Astrocyte of the spinal cord (primary cell): ENCODE results near the gene USH2A.

Source experiments
- DNase-seq: peaks from one replicate; pipeline ENCODE4 v3.0.0; 2011; ENCODE audit warnings: low read depth, low spot score
- H3K4me3 ChIP-seq: 2 replicates; pipeline ENCODE4 v1.5.1; 2011; ENCODE audit warnings: low read depth, mild to moderate bottlenecking, low read length, moderate library complexity
- in situ Hi-C: cut with HindIII; loops from 2 replicates; pipeline ENCODE4 v1.10.0; 2017; ENCODE audit warnings: low sequenced_read_pairs
- TF ChIP-seq, protein P1 (sequence below): IDR thresholded peaks from 2 replicates; pipeline ENCODE4 v1.5.1; 2012; ENCODE audit warnings: low read depth, mild to moderate bottlenecking, low read length, inconsistent platforms

The USH2A gene

DNA sequence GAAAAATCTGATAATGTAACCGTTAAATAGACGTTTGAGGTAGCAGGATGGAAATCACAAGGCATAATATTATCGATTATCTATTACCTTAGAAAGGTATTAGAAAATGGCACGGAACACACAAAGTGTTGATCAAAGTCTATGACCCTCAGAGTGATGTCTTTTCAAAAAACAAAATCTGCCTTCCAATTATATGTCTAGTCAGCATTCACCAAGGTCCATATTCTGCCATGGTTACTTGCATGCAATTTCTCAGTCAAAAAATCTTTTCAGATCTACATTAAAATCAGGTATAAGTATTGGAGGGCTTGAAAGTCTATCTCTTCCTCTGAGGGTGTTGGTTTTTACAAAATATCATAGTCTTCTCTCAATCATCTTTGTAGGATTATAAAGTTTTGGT is 774.3 kb downstream of the USH2A start:
- in situ Hi-C loops, result no loop called here
- TF ChIP-seq, protein P1, sequence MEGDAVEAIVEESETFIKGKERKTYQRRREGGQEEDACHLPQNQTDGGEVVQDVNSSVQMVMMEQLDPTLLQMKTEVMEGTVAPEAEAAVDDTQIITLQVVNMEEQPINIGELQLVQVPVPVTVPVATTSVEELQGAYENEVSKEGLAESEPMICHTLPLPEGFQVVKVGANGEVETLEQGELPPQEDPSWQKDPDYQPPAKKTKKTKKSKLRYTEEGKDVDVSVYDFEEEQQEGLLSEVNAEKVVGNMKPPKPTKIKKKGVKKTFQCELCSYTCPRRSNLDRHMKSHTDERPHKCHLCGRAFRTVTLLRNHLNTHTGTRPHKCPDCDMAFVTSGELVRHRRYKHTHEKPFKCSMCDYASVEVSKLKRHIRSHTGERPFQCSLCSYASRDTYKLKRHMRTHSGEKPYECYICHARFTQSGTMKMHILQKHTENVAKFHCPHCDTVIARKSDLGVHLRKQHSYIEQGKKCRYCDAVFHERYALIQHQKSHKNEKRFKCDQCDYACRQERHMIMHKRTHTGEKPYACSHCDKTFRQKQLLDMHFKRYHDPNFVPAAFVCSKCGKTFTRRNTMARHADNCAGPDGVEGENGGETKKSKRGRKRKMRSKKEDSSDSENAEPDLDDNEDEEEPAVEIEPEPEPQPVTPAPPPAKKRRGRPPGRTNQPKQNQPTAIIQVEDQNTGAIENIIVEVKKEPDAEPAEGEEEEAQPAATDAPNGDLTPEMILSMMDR, result no peak
- no peak overlapping the region for H3K4me3 ChIP-seq
- DNase-seq, result no peak

DNA sequence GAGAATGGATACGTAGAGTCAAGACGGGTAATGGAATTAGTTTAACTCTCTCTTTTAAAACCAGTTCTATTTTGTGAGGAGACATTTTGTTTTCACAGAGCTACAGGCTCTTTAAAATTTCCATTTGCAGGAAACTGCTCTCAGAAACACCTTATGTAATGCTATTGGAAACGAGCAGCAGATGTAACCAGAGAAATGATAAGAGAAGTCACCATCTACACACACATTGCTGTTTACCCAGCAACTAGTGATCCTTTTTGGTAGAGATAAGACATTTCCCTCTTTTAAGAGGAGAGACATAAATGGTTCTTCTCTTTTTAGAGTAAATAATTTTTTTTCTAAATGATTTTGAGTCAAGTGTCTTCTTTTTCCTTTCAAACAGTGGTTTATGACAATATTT is 775.5 kb downstream of the USH2A start:
- in situ Hi-C loops, result no loop called here

DNA sequence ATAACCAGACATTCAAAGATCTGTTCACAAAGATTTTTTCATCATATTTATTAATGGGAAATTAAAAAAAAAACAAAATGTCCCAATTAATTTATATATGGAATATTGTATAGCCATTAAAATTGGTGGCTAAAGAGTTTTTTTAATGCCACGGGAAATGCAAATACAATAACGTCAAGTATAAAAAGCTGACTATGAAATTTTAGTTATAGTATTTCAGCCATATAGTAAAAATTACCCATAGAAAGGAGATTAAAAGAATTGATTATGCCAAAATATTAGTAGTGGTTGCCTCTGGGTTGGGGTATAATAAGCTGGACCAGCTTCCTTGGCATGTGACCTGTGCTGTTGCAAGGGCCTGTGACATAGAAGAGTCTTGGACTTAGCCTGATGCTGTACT is 777.4 kb downstream of the USH2A start:
- TF ChIP-seq, protein P1, result no peak
- DNase-seq, result no peak
- H3K4me3 ChIP-seq, result no peak overlapping the region
- in situ Hi-C loops, result no loop called here

More for the DNA sequence above, 775.5 kb downstream of the USH2A start:
- TF ChIP-seq, protein P1, result no peak
- DNase-seq, result no peak
- no peak overlapping the region for H3K4me3 ChIP-seq

DNA sequence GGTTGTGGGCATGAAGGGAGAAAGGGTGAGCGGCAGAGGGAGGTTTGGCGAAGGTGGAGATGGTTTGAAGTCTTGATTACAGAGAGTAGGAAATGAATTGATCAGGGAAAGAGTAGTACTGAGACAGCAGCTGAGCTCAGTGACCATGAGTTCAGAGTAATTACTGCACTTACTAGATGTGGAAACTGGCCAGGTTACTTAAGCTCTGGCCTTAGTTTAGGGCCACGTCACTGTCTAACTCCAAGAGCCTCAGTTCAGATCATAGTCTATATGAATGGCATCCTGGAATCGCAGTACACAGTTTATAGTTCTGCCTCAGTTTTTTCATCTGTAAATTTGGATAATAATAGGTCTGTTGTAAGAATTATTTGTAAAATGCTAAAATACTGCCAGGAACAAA is 778.1 kb downstream of the USH2A start:
- TF ChIP-seq, protein P1, result no peak
- H3K4me3 ChIP-seq, result no peak overlapping the region
- in situ Hi-C loops, result no loop called here
- DNase-seq, result no peak

DNA sequence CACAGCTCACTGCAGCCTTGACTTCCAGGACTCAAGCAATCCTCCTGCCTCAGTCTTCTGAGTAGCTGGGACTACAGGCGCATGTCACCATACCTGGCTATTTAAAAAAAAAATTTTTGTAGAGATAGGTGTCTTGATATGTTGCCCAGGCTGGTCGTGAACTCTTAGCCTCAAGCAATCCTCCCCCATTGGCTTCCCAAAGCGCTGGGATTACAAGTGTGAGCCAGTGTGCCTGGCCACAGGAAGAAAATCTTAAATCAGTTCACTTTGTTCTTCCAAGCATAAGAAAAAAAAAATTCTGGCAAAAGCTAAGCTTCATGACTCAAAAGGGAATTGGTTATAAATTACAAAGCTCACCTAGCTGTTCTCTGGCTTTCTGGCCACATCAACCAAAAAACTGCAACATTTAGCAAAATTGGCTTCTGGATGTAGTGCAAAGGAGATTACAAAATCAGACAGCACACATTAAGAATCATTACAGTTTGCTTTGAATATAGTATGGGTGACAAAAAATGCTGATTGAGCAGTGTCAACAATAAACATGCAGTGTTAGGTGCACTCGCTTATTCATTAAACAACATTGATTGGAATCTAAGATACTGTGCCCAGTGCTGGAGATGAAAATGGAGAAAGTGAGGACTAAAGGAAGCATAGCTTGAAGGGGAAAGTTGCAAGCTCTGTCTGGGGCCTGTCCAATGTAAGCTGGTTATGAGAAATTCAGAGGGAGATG is 779.5 kb downstream of the USH2A start:
- DNase-seq, result no peak
- in situ Hi-C loops, result no loop called here
- H3K4me3 ChIP-seq, result no peak overlapping the region
- TF ChIP-seq, protein P1, result no peak

DNA sequence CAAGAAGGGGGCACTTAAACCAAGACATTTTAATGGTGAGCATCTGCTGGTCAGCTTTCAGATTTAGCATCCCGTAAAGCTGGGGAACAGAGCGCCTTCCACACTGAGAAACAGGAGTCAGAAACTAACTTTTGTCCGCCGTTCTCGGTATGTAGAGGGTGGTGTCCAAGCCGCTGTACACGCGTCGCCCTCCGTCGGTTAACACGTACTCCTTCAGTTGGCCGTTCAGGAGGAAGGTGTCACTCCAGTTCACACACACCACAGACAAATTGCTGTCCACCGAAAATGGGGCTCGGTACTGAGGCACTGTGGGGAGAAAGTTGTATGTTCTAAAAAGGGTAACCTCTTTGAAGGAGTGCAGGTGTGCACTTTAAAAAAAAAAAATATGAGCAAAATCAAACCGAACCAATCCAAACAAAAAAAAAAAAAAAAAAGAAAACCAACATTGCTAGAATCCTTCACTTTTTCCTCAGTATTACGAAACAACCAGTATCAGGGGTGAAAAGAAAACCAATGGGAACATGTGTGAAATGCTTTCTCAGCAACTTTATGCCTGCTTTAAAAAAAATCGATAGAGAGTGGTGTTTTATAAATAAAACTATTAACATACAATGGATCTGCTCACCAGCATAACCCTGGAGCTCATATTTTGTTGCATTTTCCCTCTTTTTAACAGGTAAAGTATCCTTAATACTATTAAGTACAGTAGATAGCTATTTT is 782.7 kb downstream of the USH2A start:
- H3K4me3 ChIP-seq, result no peak overlapping the region
- TF ChIP-seq, protein P1, result no peak
- in situ Hi-C loops, result no loop called here

More for the DNA sequence above, 782.7 kb downstream of the USH2A start:
- no peak for DNase-seq
